HG03039 (cell line): Measurements from ENCODE around the gene CACNA2D2.

Experiments used
- ATAC-seq: cut with Tn5 transposase; IDR thresholded peaks from one replicate; pipeline ENCODE4 v1.9.1; 2021; ENCODE audit warnings: mild to moderate bottlenecking, moderate library complexity; ENCODE audit not compliant: unreplicated experiment

Gene CACNA2D2

DNA sequence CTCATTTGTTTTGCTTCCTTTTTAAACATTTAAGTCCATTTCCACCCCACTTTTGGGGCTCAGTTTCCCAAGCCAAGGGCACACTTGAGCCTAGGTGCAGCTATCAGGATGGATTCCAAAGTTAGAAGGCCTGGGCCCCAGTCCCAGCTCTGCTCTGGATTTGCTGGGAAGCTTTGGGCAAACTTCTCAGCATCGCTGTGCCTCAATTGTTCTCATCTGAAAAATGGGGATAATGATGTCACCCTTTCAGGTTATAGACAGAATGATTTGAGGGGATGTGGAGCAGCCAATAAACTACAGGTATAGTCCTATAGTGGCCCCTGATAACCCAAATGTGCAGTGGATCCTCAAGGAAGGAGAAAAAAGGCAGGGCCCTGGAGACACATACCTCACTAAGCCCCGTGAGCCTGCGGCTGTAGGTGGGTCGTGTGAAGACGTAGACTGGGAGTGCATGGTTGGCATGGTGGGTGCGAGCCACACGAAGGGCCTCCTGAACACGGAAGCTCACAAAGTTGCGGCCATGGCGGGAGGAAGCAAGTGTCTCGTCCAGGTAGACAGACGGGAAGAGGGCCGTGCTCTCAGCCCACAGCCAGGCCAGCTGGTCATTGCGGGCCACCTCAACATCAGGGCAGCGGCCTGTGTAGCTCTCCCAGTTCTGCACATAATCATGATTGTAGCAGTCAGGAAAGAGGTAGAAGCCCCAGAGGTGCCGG is 184.1 kb downstream of the CACNA2D2 start:
- ATAC-seq, result no peak

DNA sequence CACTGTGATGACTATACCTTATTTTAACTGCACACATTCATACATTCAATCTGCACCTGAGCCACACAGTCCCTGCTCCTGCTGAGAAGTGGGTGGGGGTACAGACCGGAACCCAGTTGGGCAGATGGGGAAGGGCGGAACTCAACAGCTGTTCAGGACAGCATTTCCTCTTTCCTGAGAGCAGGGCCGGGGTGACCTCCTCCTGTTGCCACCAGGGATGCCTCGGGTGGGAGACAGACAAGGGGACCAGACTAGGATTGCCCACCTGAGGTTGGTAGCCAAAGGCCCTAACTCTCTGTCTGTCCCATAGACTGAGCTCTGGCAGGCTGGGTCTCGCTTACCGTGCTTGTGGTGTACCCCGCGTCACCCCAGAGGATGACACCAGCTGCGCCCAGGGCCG is 184.8 kb downstream of the CACNA2D2 start:
- no peak for ATAC-seq

DNA sequence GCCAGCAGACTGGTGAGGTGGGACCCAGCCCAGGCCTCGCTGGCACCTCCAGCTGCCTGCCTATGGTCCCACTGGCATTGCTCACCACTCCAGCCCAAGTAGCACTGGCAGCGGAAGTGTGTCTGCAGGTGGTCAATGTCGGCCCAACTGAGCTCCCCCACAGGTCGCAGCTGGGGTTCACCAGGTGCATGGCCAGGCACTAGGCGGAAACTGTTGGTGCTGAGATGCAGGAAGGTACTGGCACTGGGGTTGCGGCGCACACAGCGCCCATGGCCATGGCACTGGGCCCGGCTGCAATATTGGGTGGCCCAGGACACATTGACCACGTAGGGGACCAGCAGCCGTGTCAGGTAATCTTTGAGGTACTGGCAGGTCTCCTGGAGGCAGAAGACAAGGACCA is 185.3 kb downstream of the CACNA2D2 start:
- ATAC-seq, result no peak

DNA sequence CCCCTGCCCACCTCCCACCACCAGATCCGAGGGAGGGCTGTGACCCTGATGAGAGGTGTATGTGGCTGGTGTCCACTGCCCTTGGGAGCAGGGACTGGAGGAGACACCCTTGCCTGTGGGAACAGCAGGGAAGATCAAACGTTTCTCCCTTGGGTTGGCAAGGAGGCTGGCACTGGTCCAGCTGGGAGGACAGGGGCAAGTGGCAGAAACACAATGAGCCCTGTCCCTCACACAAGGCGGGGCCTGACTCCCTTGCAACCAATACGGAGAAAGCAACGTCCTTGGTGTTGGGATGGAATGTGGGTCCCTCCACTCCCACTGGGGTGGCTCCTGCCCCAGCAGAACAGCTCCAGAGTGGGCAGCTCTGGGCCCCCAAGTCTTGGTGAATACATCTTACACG is 186.1 kb downstream of the CACNA2D2 start:
- ATAC-seq, result no peak

DNA sequence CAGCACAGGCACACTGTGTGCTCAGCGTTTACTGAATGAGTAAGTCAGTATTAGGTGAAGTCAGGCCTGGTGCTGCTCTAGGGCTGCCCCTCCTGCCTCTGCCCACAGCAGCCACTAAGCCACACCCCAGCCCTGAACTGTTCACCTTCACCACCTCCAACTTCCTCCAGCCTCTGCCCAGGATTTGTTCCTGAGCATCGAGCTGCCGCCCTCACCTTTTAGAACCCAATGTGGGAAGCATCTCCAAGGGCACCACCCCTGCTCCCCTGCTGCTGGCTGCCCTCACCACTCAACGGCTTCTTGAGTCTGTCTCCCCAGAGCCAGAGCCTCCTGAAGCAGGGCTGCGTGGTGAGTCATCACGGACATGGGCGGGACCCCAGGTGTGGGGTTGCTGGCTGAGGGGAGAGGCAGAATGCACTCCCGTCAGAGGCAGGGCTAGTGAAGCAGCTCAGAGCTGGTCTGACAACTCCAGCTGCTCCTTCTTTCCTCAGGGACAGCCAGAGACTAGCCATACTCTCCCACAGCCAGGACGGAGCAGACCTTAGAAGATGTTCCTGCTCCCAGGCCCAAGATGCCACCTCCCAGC is 186.7 kb downstream of the CACNA2D2 start:
- no peak for ATAC-seq

DNA sequence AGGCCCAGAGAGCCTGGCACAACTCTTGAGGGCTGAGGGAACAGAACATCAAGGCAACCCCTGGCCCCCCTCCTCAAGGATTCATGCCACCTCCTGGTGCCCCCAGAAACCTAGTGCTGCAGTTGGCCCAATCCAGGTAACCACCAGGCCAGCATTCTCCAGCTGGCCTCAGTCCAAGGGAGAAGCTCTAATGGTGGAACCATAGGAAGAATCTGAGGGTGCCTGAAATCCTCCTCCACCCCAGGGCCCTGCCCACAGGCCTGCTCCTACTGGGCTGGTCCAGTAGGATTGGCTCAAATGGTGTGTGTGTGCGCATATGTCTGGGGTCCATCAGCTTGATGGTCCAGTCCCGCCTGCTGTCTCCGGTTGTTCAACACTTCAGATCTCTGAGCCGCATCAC is 188.6 kb downstream of the CACNA2D2 start:
- ATAC-seq, result no peak

DNA sequence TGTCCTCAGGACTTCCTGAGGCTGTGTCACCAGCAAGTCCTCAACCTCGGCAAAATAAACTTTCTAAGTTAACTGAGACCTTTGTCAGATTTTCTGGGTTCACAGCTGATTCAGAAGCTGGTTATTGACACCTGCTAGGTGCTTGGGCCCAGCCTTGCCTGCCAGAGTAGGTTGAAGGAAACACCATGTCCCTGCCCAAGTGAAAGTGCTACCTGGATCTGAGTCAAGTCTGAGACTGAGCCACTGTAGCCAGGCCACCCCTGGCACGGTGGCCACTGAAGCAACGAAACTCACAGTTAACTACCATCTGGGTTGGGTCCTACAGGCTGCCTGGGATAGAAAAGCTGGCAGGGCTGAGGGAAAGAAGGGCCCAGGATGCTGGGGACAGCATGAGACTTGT is 189.1 kb downstream of the CACNA2D2 start:
- no peak for ATAC-seq
